Stomach (tissue), 9 donors: Measurements from ENCODE around the gene GPR158. TPM values are rescaled to one million over a fixed set of nuclear protein-coding genes. Genes with fewer than 3 reads are reported as not detected.

Source experiments
- DNase-seq, 2 donors: peaks; one replicate each; pipeline versions ENCODE4 v3.0.0 to v3.0.0-alpha.2; 2013 to 2019
- H3K27ac ChIP-seq, 5 donors: fragments of 200-600 bp in 4 of 5; sonication (generic) in 4 of 5; one replicate each; pipeline ENCODE4 v1.5.1; 2013 to 2019; ENCODE audit warnings: mild to moderate bottlenecking in 1 of 5, moderate library complexity in 1 of 5
- H3K27me3 ChIP-seq, 3 donors: fragments of 200-600 bp; sonication (generic); one replicate each; pipeline ENCODE4 v1.5.1; 2017 to 2019; ENCODE audit warnings: mixed run types in 1 of 3
- H3K36me3 ChIP-seq, 4 donors: fragments of 200-600 bp; sonication (generic); 1 replicate in 3 of 4; 2 replicates in 1 of 4; pipeline ENCODE4 v1.5.1; 2016 to 2019
- H3K4me1 ChIP-seq, 4 donors: fragments of 200-600 bp; sonication (generic); one replicate each; pipeline ENCODE4 v1.5.1; 2016 to 2019
- H3K4me3 ChIP-seq, 4 donors: fragments of 200-600 bp; sonication (generic) in 3 of 4; one replicate each; pipeline ENCODE4 v1.5.1; 2016 to 2019; ENCODE audit warnings: mild to moderate bottlenecking in 1 of 4
- H3K9me3 ChIP-seq, 4 donors: fragments of 200-600 bp; sonication (generic); one replicate each; pipeline ENCODE4 v1.5.1; 2016 to 2019
- CTCF ChIP-seq, 7 experiments: fragments of 450-650 bp in 4 of 7; fragments of 200-600 bp in 3 of 7; sonication (generic) in 3 of 7; IDR thresholded peaks; one replicate each; pipeline ENCODE4 v1.5.1; 2016 to 2019; ENCODE audit warnings: antibody characterized with exemption in 7 of 7, control low read depth in 2 of 7, mild to moderate bottlenecking in 1 of 7
- EP300 ChIP-seq: sonication (generic); formaldehyde crosslinking; IDR thresholded peaks from one replicate; pipeline ENCODE4 v1.6.1; 2017; ENCODE audit warnings: antibody characterized with exemption
- POLR2A ChIP-seq, 4 donors: fragments of 450-650 bp; IDR thresholded peaks; one replicate each; pipeline ENCODE4 v1.6.1; 2016; ENCODE audit warnings: antibody characterized with exemption in 4 of 4, control low read depth in 2 of 4, mild to moderate bottlenecking in 1 of 4, moderate library complexity in 1 of 4
- POLR2AphosphoS5 ChIP-seq, 3 donors: sonication (generic); formaldehyde crosslinking; IDR thresholded peaks; one replicate each; pipeline ENCODE4 v1.6.1; 2016; ENCODE audit warnings: antibody characterized with exemption in 3 of 3
- WGBS, 5 donors: extraction: QIAGEN DNeasy Blood & Tissue Kit in 3 of 5; methylation state at CpG; one replicate each; pipeline versions ENCODE4 v1.1.5 to v1.1.7; 2013 to 2018; 5-methylcytosine and 5-hydroxymethylcytosine counted together
- intact Hi-C: fragments of 100-400 bp; cut with DNase I; formaldehyde crosslinking; loops from one replicate; pipeline ENCODE4 v1.15.1; 2023; ENCODE audit warnings: low total_unique reads
- polyA plus RNA-seq, 3 donors: library from polyadenylated mRNA; stranded (reverse); fragments of 200-250 nt; gene quantifications; one replicate each; pipeline ENCODE4 v1.2.3, GENCODE V29; 2013
- total RNA-seq, 5 donors: library from RNA; depleted of rRNA; stranded (reverse); fragments of >200 nt; gene quantifications; one replicate each; pipeline versions ENCODE4 v1.1.0 to v1.2.3, GENCODE V29; 2014 to 2016
- donor health status: healthy with polysubstance abuse.
- donor health status: Bipolar disorder and iron deficiency.
- donor health status: healthy.

GPR158 gene
- total and polyA plus RNA-seq, 8 donors = 0.05 to 1.1 (median 0.20) TPM; not detected in 4

GRCh38 chr10:25573316-25573715, 398.5 kb downstream of the GPR158 start:
- Histone ChIP-seq H3K36me3 (no peaks in the 10 kb centered on the region), H3K27me3 (no peaks in the 10 kb centered on the region), H3K4me3 (no peak overlapping the region), H3K4me1 (no peaks in the 10 kb centered on the region), H3K27ac (no peak overlapping the region), H3K9me3 (no peaks in the 10 kb centered on the region)
- WGBS, 5 donors = 53 to 67% (median 61%) methylated on average over 3 of the region's 3 CpGs
- no peak for DNase-seq
- TF ChIP-seq CTCF (IDR thresholded peaks at IDR 0.05) = no peak
- TF ChIP-seq EP300 = no peak
- TF ChIP-seq POLR2A (IDR thresholded peaks at IDR 0.05) = no peak
- intact Hi-C loops = no loop called here

- H3K27ac ChIP-seq = no peak overlapping the region
- no peak overlapping the region for H3K4me3 ChIP-seq
- H3K27me3 ChIP-seq = no peaks in the 10 kb centered on the region
- 64 to 77% (median 66%) methylated on average over 7 of the region's 7 CpGs for WGBS, 5 donors
- intact Hi-C loops = no loop called here
- TF ChIP-seq POLR2A (IDR thresholded peaks at IDR 0.05) (no peak), POLR2AphosphoS5 (IDR thresholded peaks at IDR 0.05) (no peak), CTCF (IDR thresholded peaks at IDR 0.05) (no peak), EP300 (no peak)
- DNase-seq = no peak
- H3K4me1 ChIP-seq = no peaks in the 10 kb centered on the region
- H3K36me3 ChIP-seq = no peaks in the 10 kb centered on the region
- H3K9me3 ChIP-seq = no peaks in the 10 kb centered on the region
Observed at GRCh38 chr10:25575343-25575742, 400.5 kb downstream of the GPR158 start.

GRCh38 chr10:25578061-25578460, 403.3 kb downstream of the GPR158 start:
- H3K27ac ChIP-seq = no peak overlapping the region
- no peaks in the 10 kb centered on the region for H3K36me3 ChIP-seq
- no peaks in the 10 kb centered on the region for H3K27me3 ChIP-seq
- no peak for DNase-seq
- 33 to 53% (median 48%) methylated on average over 4 of the region's 4 CpGs for WGBS, 5 donors
- no peak overlapping the region for H3K4me3 ChIP-seq
- H3K4me1 ChIP-seq = no peaks in the 10 kb centered on the region
- TF ChIP-seq POLR2AphosphoS5 (IDR thresholded peaks at IDR 0.05) (no peak), CTCF (IDR thresholded peaks at IDR 0.05) (no peak), EP300 (no peak), POLR2A (IDR thresholded peaks at IDR 0.05) (no peak)
- H3K9me3 ChIP-seq = peaks cover 0 to 10% (median 0%) of the 10 kb centered on the region in 4 donors
- intact Hi-C loops = no loop called here

GRCh38 chr10:25582961-25583360, 408.2 kb downstream of the GPR158 start:
- Histone ChIP-seq H3K4me3 (no peak overlapping the region), H3K27ac (no peak overlapping the region), H3K27me3 (no peaks in the 10 kb centered on the region), H3K36me3 (no peaks in the 10 kb centered on the region), H3K4me1 (no peaks in the 10 kb centered on the region), H3K9me3 (peaks cover 0 to 27% (median 3%) of the 10 kb centered on the region in 4 donors)
- intact Hi-C loops = no loop called here
- TF ChIP-seq POLR2A (IDR thresholded peaks at IDR 0.05) = no peak
- 63 to 73% (median 65%) methylated on average over 6 of the region's 6 CpGs for WGBS, 5 donors
- DNase-seq = no peak

GRCh38 chr10:25600651-25601050, 425.9 kb downstream of the GPR158 start:
- no peak overlapping the region for H3K4me3 ChIP-seq
- DNase-seq = peak in 1 of 2 donors; percentile 8
- no peaks in the 10 kb centered on the region for H3K36me3 ChIP-seq
- 39 to 69% (median 64%) methylated on average over 4 of the region's 4 CpGs for WGBS, 5 donors
- no peak overlapping the region for H3K27ac ChIP-seq
- TF ChIP-seq POLR2AphosphoS5 (IDR thresholded peaks at IDR 0.05) = no peak
- no peak for TF ChIP-seq EP300
- TF ChIP-seq POLR2A (IDR thresholded peaks at IDR 0.05) = no peak
- TF ChIP-seq CTCF (IDR thresholded peaks at IDR 0.05) = no peak
- H3K27me3 ChIP-seq = no peaks in the 10 kb centered on the region
- no peaks in the 10 kb centered on the region for H3K4me1 ChIP-seq
- H3K9me3 ChIP-seq = no peaks in the 10 kb centered on the region
- intact Hi-C loops = no loop called here
